DMS153 (cell line): ENCODE results near the gene FMN1.
"Not testable (repeated sequence)": the region's sequence is repeated elsewhere in the genome, so short reads cannot be mapped to it uniquely, and the experiment has no call there.

ENCODE experiments used
- DNase-seq: peaks from one replicate; lab custom pipeline; 2025; lab: John Stamatoyannopoulos, UW

The FMN1 gene

GRCh38 chr15:32972686-32973085 is 221.8 kb downstream of the FMN1 start:
- DNase-seq = no peak

GRCh38 chr15:32970847-32971246 is 223.7 kb downstream of the FMN1 start:
- no peak for DNase-seq

GRCh38 chr15:32967521-32967920 is 227.0 kb downstream of the FMN1 start:
- no peak for DNase-seq

GRCh38 chr15:32966512-32966911 is 228.0 kb downstream of the FMN1 start:
- no peak for DNase-seq

- DNase-seq = no peak
These were observed 228.6 kb downstream of the FMN1 start for GRCh38 chr15:32965897-32966296.

DNA sequence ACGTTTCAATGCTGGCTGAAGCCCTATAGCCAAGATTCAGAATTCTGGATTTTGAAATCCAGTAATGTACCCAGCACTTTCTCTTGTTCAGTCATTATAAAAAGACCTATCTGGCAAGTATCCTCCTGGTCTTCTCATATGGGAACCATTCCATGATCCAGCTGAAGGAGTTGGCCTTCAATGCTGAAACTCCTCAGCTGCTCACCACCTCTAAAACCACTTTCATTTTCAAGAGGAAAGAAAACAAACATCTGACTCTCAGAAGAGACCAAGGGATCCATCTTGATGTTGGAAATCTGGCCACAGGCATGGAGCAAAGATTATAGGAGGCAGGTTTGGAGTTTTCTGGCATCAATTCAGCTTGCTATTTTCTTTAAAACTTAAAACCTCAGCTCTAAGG is 235.4 kb downstream of the FMN1 start:
- no peak for DNase-seq

- peak; percentile 13 for DNase-seq
These were observed 237.3 kb downstream of the FMN1 start for GRCh38 chr15:32957219-32957618.

DNA sequence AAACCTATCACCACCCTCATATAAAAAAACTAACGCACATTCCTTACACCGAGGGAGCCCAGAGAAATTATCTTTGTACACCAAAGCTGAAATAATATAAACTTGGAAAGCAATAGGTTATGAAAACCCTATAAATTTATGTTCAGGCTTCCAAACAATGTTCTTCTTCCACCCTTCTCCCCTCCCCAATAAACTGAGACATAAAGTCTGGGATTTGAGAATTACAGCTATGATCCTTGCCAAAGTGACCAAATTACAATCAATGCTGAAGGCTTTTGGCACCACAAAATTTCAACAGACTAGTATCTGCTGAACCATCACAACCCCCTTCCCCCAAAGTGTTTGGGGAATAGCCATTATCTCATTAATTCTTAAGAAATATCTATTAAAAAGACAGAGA is 237.8 kb downstream of the FMN1 start:
- DNase-seq = no peak

GRCh38 chr15:32956006-32956405 is 238.5 kb downstream of the FMN1 start:
- DNase-seq = no peak

DNA sequence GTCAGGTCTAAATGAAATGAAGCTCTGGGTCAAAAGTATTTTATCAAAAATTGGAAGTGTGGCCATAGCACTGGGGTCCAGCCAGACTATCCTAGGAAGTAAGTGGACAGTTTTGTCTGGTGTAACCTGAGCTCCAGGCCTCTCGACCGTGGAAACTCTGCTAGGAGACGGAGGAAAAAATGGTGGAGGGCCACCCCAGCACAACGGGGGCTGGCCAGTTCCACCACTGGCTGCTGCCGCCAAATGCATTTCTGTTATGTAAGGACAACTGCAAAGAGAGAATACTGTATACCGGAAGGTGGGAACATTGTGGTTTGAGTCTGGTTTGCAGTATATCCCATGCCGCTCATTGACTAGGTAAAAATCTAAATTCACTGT is 241.0 kb downstream of the FMN1 start:
- DNase-seq = no peak

DNA sequence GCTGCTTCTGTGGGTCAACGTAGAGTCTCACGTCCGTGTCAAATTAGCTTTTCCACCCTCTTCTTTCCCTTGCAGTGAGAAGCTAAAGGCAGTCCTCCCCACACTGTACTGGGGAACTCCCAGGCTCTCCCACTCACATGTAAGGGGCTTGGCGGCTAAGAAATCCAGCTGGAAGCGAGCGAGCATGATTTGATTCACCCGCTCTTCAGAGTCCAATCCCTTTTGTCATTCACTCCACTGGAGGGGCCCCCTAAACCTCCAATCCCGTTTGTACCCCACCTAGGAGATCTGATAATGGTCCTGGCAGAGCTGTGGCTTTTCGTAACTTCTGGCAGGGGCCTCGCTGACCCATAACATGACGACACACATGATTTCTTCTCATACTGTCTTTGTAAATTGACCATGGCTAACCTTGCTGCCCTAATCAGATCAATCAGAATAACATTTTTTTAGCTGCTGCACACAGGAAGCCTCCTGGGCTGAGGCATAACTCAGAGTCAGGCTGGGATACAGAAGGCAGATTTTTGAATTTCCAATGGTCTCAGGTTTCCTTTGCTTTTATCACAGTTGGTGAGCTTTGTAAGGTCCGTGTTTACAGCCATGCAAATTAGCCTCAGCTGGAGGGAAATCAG is 241.5 kb downstream of the FMN1 start:
- DNase-seq = no peak

- no peak for DNase-seq
These were observed 242.6 kb downstream of the FMN1 start for GRCh38 chr15:32951736-32952464.

GRCh38 chr15:32950051-32950450 is 244.5 kb downstream of the FMN1 start:
- not testable (repeated sequence) for DNase-seq

GRCh38 chr15:32946210-32946609 is 248.3 kb downstream of the FMN1 start:
- DNase-seq = no peak

GRCh38 chr15:32944431-32944830 is 250.1 kb downstream of the FMN1 start:
- no peak for DNase-seq

DNA sequence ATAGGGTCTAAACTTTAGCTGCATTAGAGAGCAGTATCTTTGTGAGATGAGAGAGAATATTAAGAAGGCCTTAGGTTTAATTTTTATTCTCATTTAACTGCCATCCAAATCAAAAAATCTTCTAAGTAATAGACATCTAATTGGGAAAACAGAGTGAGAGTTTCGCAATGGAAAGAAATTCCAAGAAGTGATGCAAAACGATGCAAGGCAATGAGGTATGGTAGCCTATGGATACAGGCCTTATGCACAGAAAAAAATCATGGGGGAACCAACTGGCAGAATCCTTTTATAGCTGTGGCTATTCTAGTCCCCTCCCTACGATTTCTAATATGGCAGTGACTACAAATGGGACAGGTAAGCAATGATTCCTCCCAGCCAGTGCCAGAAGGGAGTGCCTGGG is 250.8 kb downstream of the FMN1 start:
- DNase-seq = no peak

DNA sequence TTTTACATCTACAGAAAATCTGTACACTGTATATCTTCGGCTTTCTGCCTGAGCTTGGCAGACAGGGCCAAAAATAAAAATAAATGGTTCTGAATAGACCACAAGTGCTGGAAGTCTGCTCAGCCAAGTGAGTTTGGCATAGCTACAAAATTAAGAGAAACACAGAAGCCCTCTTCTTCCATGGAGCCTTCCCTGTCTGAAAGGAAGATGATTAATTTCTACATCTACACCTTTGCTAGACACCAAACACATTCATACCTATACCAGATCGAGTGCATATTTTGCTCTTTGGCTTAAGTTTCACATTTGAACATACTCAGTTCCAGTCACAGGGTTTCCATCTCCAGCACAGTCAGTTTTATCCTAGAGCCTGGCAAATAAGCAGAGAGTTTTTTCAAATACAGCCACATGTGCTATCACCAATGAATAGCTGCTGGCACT is 252.1 kb downstream of the FMN1 start:
- DNase-seq = no peak

DNA sequence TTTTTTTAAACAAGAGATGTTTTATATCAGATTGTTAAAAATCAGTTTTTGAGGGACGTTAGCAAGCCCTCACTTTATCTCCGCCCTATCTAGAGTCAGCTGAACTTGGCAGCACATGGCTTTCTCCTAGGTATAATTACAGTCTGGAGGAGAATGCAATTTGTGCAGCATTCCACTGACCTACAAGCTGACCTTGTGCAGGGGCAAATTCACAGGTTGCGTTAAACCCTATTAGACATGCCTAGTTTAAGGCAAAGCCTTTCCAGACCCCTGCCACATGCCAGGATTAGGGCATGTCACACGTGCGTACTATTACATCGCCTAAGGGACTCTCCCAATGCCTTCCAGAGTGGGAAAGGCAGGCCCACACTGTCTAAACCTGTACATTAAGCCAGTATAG is 252.7 kb downstream of the FMN1 start:
- no peak for DNase-seq

DNA sequence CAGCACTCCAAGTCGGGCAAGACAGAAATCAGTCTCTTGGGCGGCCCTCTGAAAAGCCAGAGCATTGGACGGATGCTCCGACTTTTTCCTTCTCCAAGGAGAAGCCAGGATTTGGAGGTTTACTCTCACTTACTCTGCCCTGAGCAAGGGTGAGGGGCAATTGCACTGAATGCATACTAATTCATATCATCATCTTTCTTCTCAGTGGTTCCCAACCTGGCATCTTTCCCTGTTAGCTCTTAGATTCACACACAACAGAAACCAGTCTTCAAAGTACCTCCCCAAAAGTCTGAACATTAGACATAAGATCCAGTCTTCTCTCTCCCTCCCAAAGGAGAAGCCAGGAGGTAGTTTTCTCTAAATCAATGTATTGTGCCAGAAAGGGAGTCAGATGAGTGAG is 257.5 kb downstream of the FMN1 start:
- DNase-seq = no peak

- no peak for DNase-seq
These were observed 258.1 kb downstream of the FMN1 start for GRCh38 chr15:32936283-32936918.

DNA sequence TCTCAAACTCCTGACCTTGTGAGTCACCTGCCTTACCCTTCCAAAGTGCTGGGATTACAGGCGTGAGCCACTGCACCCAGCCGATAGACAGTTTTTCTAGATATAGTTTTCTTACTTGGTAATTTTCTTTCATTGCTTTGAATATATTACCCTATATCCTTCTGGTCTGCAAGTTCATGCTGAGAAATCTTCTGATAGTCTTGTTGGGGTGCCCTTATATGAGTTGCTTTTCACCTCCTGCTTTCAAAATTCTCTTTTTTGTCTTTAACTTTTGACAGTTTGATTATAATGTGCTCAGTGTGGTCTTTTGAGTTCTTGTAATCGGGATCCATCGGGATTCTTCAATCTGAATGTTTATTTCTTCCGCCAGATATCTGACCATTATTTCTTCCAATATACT is 259.4 kb downstream of the FMN1 start:
- no peak for DNase-seq

DNA sequence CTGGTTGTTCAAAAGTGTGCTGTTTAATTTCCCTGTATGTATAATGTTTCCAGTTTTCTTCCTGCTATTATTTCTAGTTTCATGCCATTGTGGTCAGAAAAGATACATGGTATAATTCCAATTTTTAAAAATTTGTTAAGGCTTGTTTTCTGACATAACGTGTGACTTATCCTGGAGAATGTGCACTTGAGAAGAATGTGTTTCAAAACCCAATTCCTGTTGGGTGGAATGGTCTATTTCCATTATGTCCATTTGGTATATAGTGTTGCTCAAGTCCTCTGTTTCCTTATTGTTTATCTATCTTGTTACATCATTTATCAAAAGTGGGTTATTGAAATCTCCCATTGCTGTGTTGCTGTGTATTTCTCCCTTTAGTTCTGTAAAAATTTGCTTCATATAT is 261.3 kb downstream of the FMN1 start:
- DNase-seq = no peak

- no peak for DNase-seq
These were observed 265.6 kb downstream of the FMN1 start for GRCh38 chr15:32928876-32929275.
